Stimulated activated CD4-positive, alpha-beta T cell treated with anti-CD3 and anti-CD28 coated beads, TNF-alpha, amount 100 ng/mL, for 4 hours (primary cell): ENCODE measurements around the gene MAVS.

ENCODE experiments used
- DNase-seq, 3 experiments: peaks; one replicate each; pipeline ENCODE4 v3.0.0-alpha.2; 2020; ENCODE audit warnings: low read depth in 3 of 3

MAVS gene

DNA sequence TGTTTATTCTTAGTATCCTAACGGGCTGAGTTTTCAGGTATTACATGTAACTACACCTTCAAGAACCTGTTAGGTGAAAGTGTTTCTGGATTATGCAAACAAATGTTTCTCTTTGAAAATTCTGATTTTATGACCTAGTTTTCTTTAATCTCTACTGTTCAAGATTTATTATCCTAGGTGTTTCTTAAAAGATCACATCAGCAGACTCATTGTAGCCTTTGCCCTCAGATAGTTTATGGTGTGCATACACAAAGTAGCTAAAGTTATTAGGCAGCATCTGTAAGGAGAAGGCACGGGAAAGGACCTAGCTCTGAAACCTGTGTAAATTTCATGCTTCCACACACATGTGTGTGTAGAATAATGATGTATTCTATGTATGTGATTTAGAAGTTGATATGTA, 64.2 kb downstream of the MAVS start:
- DNase-seq, result no peak

DNA sequence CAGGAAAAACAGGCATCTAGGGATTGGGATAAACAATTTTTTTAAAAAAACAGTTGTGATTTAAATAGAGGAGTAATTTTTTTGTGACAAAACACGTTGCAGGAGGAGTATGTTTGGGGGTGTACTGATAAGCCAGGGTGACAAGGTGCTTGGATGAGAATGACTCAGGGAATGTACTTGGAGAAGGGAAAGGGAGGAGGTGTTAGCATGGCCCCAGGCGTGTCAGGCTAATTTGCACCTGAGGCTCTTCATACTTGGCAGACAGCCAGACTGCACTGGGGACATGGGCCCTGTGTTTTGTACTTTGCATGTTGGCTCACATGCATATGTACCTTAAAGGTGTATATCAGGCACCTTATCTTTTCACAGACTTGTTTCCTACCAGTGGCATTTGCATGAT, 65.3 kb downstream of the MAVS start:
- no peak for DNase-seq

DNA sequence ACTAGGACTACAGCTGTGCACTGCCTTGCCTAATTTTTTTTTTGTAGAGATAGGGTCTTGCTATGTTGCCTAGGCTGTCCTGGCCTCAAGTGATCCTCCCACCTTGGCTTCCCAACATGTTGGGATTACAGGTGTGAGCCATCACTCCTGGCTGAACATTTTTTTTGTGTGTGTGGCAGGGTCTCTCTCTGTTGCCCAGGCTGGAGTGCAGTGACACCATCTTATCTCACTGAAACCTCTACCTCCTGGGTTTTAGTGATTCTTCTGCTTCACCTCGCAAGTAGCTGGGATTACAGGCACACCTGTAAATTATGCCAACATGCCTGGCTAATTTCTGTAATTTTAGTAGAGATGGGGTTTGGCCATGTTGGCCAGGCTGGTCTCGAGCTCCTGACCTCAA, 67.8 kb downstream of the MAVS start:
- no peak for DNase-seq

DNA sequence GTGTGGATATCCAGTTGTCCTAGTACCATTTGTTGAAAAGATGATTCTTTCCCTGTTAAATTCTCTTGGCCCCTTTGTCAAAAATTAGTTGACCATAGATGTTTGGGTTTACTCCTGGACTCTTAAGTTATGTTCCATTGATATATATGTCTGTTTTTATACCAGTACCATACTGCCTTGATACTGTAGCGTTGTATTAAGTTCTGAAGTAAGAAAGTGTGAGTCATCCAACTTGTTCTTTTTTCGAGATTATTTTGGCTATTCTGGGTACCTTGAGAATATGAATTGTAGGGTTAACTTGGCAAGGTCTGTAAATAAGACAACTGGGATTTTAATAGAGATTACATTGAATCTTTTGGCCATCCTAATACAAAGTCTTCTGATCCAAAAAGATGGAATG, 69.1 kb downstream of the MAVS start:
- no peak for DNase-seq

DNA sequence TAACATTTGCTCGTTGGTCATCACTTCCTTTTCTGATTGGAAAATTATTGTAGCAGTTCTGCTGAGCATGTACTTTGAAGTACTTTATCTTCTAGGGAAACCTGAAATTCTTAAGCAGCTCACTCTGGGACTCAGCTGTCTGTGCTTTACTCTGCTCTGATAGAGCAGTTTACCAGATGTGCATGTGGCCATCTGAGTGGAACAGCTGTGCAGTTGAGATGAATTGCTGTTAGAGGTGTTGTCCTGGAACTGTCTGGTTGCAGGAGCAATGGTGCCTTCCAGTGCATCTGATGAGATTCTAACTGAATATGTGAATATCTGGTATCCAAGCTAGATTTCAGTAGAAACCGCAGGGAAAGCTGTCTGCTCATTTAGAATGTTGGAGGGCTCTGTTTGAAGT, 69.7 kb downstream of the MAVS start:
- no peak for DNase-seq

DNA sequence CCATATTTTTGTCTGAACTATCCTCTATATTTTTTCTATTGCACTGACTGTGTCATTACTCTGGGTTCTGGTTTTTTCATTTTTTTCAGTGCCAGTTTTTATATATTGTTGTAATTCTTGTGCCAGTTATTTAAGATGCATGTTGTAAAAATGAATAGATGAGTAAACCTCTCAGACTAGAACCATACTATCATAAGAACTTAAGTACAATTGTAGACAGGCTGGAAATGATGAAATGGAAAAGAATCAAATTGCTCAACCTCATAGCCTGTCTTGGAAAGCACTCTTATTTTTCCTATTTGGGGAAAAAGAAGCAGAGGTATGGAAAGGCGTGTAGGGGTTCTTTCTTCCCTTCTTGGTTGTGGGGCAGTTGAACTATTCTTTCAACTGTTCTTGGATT, 72.7 kb downstream of the MAVS start:
- no peak for DNase-seq

DNA sequence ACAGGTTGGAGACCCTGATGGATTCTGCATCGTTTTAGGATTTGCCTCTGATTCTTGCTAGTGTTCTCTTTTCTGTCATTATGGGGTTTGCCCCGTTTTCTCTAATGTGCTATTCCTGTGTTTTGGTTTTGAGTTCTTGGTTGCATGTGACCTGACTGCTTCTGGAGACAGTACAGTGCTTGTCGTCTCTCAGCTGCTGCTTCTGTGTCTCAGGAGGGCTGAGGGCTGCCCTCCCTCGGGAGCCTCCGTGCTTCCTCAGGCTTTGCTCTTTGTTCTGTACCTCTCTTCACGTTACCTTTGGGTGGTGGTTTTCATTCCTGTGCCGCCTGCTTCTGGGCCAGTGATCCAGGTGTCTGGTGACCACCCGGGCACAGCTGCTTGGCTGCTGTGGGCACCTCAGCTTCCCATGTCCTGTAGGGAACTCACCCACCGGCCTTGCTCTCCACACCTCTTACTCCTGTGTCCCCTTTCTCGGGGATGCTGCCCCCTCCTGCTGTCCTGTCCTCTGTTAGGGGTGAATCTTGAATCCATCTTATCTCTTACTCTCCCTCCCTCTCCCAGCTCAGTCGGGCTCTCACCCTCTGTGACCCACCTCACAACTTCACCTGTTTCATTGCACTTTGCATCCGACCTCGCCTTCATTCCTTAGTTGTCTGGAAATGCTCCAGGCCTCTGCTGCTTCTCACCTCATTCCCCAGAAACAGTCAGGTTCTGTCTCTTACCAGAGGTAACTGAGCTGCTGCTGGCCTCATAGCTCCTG, 75.8 kb downstream of the MAVS start:
- no peak for DNase-seq

DNA sequence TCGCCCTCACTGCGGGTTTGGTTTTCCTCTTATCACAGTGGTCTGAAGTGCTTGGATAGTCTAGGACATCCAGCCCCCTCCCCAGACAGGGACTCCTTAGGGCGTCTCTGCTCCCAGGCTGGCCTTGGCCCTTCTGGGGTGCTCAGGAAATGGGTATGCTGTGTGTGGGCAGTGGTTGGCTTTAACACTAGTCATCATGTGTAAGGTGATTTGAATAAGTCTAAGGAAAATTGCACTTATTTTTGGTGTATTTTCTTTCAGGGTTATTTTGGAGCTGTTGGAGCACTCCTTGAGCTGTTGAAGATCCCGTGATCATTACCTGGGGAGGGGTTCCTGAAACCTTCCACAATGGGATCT, 76.3 kb downstream of the MAVS start:
- no peak for DNase-seq

DNA sequence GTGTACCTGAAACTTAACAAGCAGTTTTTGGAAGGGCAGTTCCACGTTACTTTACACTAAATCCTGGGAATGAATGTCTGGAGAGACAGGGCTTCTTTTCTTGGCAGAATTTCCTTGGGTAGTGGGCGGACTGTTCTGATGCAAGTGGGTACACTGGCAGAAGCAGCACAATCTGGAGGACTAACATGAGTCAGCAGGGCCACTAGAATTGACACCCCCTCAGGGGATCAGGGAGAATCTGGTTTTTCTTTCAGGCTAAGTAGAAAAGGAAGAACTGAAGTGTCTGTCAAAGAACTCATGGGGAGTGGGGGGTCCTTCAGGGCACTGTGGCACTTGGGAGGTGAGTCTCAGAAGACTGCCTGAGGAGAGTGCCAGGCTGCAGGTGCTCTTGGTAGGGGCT, 77.2 kb downstream of the MAVS start:
- DNase-seq, result no peak

DNA sequence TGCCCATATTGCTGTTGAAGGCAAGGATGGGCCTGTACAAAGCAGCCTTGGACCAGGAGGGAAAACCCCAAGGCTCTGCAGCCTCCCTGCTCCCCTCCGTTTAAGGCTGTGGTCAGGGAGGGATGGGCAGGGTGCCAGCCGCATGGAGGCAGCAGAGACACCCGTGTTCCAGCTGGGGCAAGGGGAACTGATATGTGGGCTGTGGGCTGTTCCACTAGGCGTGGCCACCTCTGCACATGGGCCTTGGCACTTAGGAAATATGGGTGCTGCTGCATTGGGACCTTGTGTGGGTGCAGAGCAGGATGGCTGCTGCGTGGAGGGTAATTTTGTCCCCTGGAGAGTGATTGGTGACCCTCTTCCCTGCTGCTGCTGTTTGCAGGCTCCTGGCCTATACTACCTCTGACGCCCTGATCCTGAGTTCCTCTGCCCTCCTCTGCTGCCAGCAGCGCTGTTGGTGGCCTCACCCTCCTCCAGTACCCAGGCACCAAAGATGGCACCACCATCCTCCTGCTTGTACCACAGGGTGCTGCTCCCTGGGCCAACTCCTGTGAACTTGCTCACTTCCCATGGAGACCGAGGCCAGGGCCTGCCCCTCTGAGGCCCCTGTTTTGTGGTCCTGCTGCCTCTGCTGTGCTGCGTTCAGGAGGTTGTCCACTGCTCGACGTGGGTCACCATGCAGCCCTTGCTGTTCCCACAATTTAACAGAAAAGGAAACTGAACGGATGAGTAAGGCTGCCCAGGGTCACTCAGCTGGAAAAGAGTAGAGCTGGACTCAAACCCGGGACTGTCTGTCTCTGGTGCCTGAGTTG, 77.9 kb downstream of the MAVS start:
- DNase-seq, result no peak

DNA sequence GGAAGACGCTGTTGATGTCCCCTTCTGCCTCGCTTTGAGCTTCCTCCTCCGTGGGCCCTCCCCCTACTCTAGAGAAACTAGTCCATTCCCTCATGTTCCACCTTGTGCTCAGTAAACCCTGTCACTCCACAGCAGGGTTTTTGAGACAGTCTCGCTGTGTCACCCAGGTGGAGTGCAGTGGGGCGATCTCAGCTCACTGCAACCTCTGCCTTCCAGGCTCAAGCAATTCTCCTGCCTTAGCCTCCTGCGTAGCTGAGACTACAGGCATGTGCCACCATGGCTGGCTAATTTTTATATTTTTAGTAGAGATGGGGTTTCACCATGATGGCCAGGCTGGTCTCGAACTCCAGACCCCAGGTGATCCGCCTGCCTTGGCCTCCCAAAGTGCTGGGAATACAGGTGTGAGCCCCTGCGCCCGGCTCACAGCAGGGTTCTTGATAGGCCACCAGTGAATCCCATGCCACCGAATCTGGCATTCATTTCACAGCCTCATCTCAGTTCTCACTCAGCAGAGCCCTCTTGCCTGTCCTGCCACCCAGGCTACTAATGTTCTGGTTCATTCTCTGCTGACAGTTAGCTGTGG, 78.6 kb downstream of the MAVS start:
- no peak for DNase-seq
